K562 (cell line): ENCODE data around the gene FPR1. TPM values are rescaled to one million over a fixed set of nuclear protein-coding genes. Genes with fewer than 3 reads are reported as not detected.

Experiments used
- IRF2 ChIP-seq: sonication (generic); formaldehyde crosslinking; IDR thresholded peaks from 2 replicates; pipeline ENCODE4 v1.8.1; 2022; ENCODE audit warnings: mild to moderate bottlenecking, missing genetic modification reagents
- IRF9 ChIP-seq: fragments of 450-650 bp; IDR thresholded peaks from 2 replicates; pipeline ENCODE4 v1.6.1; 2016; ENCODE audit warnings: missing biosample characterization, missing genetic modification characterization
- MTA3 ChIP-seq: fragments of 450-650 bp; formaldehyde crosslinking; IDR thresholded peaks from 2 replicates; pipeline ENCODE4 v1.6.1; 2017; ENCODE audit warnings: mild to moderate bottlenecking, borderline replicate concordance
- NFXL1 ChIP-seq: fragments of 450-650 bp; formaldehyde crosslinking; IDR thresholded peaks from 2 replicates; pipeline ENCODE4 v1.4.0; 2021; ENCODE audit warnings: mild to moderate bottlenecking
- SIN3A ChIP-seq, 2 experiments: fragments of 150-350 bp in 1 of 2; IDR thresholded peaks; 2 replicates each; pipeline ENCODE4 v1.6.1; 2011 to 2016; ENCODE audit warnings: borderline replicate concordance in 2 of 2, low read depth in 2 of 2, low read length in 2 of 2, mild to moderate bottlenecking in 2 of 2, moderate library complexity in 2 of 2; ENCODE audit not compliant: control insufficient read depth in 1 of 2
- ZNF224 ChIP-seq: sonication (generic); formaldehyde crosslinking; IDR thresholded peaks from 2 replicates; pipeline ENCODE4 v1.8.0; 2022; ENCODE audit warnings: mild to moderate bottlenecking, missing genetic modification reagents
- ZNF384 ChIP-seq: IDR thresholded peaks from 2 replicates; pipeline ENCODE4 v1.6.1; 2012; ENCODE audit warnings: low read depth, low read length, improper control_type of control experiment
- polyA plus RNA-seq, 8 experiments: library from polyadenylated mRNA; depleted of rRNA in 4 of 8; stranded (reverse) in 5 of 8; unstranded in 3 of 8; fragments of >200 nt; fragmentation: Nextera tagmentation in 2 of 8; fragmentation: Illumina TruSeq in 1 of 8; extraction: Ambion mirVana in 2 of 8; extraction: Trizol in 1 of 8; gene quantifications; 2 replicates each; pipeline versions ENCODE4 v1.2.1 to v1.2.3, GENCODE V29; 2011 to 2014; ENCODE audit warnings: inconsistent platforms in 1 of 8, missing spikeins in 1 of 8
- total RNA-seq, 7 experiments: library from RNA; depleted of rRNA in 6 of 7; stranded (reverse); fragments of >200 nt in 6 of 7; fragmentation: Illumina TruSeq in 2 of 7; extraction: Trizol in 2 of 7; gene quantifications; 2 replicates each; pipeline versions ENCODE4 v1.2.1 to v1.2.3, GENCODE V29; 2011 to 2021; ENCODE audit warnings: low replicate concordance in 1 of 7
- TF ChIP-seq, protein P1 (sequence below): fragments of 250-450 bp; sonication (Bioruptor Pico); IDR thresholded peaks from 2 replicates; pipeline ENCODE4 v1.4.0; 2020; ENCODE audit warnings: mild to moderate bottlenecking, moderate library complexity
- TF ChIP-seq, protein P2 (sequence below): sonication (generic); formaldehyde crosslinking; IDR thresholded peaks from 2 replicates; pipeline ENCODE4 v1.8.1; 2023; ENCODE audit warnings: missing genetic modification reagents, mild to moderate bottlenecking, borderline replicate concordance

Gene FPR1
- total and polyA plus RNA-seq, 9 of the 15 experiments (the other 6 are each of a cell fraction or from before 2014, with no cell fraction given): 0.06 to 0.25 (median 0.14) TPM; not detected in 4

DNA sequence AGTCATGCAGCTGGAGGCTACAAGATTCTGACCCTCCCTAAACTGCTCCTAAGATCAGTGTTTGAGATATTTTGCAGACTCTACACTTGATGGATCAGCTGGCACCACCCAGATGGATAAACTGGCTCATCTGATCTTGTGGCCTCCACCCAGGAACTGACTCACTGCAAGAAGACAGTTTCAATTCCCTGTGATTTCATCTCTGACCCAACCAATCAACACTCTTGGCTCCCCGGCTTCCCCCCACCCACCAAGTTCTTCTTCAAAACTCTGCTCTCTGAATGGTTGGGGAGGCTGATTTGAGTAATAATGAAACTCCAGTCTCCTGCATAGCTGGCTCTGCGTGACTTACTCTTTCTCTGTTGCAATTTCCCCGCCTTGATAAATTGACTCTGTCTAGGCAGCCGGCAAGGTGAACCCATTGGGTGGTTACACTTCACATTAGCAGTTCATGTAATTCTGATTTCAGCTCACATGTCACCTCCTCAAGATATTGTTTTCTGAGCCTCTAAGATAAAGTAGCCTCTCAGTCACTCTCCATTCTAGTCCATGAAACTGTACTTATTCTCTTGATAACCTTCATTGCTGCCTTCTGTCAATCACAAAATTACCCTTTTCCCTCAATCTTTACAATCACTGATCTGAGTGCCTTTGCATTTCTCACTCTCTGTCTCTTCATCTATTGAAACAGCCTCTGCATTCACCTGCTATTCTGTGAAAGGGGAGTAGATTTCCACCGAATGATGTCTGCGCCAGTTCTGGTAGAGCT, 33.4 kb upstream of the FPR1 start (continued):
- TF ChIP-seq ZNF384 (no peak), IRF2 (CRISPR knock-in tag) (no peak), MTA3 (0 out of 2 replicates have a peak, but pooled peaks have one; percentile 34), SIN3A (IDR thresholded peaks at IDR 0.05; ENCODE audit: borderline replicate concordance in 2 of 2, control insufficient read depth in 1 of 2, low read depth in 2 of 2, low read length in 2 of 2) (no peak), NFXL1 (CRISPR knock-in tag) (no peak), IRF9 (tag) (no peak), ZNF224 (CRISPR knock-in tag) (no peak)
- TF ChIP-seq, protein P1, sequence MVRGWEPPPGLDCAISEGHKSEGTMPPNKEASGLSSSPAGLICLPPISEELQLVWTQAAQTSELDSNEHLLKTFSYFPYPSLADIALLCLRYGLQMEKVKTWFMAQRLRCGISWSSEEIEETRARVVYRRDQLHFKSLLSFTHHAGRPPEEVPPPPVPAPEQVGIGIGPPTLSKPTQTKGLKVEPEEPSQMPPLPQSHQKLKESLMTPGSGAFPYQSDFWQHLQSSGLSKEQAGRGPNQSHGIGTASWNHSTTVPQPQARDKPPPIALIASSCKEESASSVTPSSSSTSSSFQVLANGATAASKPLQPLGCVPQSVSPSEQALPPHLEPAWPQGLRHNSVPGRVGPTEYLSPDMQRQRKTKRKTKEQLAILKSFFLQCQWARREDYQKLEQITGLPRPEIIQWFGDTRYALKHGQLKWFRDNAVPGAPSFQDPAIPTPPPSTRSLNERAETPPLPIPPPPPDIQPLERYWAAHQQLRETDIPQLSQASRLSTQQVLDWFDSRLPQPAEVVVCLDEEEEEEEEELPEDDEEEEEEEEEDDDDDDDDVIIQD (CRISPR knock-in tag): no peak
- TF ChIP-seq, protein P2, sequence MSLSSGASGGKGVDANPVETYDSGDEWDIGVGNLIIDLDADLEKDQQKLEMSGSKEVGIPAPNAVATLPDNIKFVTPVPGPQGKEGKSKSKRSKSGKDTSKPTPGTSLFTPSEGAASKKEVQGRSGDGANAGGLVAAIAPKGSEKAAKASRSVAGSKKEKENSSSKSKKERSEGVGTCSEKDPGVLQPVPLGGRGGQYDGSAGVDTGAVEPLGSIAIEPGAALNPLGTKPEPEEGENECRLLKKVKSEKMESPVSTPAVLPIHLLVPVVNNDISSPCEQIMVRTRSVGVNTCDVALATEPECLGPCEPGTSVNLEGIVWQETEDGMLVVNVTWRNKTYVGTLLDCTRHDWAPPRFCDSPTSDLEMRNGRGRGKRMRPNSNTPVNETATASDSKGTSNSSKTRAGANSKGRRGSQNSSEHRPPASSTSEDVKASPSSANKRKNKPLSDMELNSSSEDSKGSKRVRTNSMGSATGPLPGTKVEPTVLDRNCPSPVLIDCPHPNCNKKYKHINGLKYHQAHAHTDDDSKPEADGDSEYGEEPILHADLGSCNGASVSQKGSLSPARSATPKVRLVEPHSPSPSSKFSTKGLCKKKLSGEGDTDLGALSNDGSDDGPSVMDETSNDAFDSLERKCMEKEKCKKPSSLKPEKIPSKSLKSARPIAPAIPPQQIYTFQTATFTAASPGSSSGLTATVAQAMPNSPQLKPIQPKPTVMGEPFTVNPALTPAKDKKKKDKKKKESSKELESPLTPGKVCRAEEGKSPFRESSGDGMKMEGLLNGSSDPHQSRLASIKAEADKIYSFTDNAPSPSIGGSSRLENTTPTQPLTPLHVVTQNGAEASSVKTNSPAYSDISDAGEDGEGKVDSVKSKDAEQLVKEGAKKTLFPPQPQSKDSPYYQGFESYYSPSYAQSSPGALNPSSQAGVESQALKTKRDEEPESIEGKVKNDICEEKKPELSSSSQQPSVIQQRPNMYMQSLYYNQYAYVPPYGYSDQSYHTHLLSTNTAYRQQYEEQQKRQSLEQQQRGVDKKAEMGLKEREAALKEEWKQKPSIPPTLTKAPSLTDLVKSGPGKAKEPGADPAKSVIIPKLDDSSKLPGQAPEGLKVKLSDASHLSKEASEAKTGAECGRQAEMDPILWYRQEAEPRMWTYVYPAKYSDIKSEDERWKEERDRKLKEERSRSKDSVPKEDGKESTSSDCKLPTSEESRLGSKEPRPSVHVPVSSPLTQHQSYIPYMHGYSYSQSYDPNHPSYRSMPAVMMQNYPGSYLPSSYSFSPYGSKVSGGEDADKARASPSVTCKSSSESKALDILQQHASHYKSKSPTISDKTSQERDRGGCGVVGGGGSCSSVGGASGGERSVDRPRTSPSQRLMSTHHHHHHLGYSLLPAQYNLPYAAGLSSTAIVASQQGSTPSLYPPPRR: no peak
